Measurements from ENCODE around the gene MBOAT2. TPM values are rescaled to one million over a fixed set of nuclear protein-coding genes. Genes with fewer than 3 reads are reported as not detected.

MBOAT2 gene
- total and polyA plus RNA-seq, 7 donors: 8.4 to 43.5 (median 15.3) TPM

GRCh38 chr2:8876628-8877027 is 126.9 kb downstream of the MBOAT2 start:
- peaks cover 0 to 8% (median 3%) of the 10 kb centered on the region in 4 donors for H3K36me3 ChIP-seq
- H3K27me3 ChIP-seq: no peaks in the 10 kb centered on the region
- H3K4me1 ChIP-seq: no peaks in the 10 kb centered on the region
- no peak for TF ChIP-seq CTCF (IDR thresholded peaks at IDR 0.05)
- no peak for TF ChIP-seq POLR2AphosphoS5 (IDR thresholded peaks at IDR 0.05)
- TF ChIP-seq EP300 (IDR thresholded peaks at IDR 0.05): no peak
- TF ChIP-seq POLR2A (IDR thresholded peaks at IDR 0.05): no peak
- no peak overlapping the region for H3K27ac ChIP-seq
- H3K9me3 ChIP-seq: no peaks in the 10 kb centered on the region
- DNase-seq: no peak
- intact Hi-C loops (cut with DNase I): loop anchor here (10.0 kb wide), 1 partner anchor 458 kb away; no protein-coding TSS in a partner anchor
- no peak overlapping the region for H3K4me3 ChIP-seq

GRCh38 chr2:8872821-8873432 is 130.6 kb downstream of the MBOAT2 start:
- intact Hi-C loops (cut with DNase I): loop anchor here (10.0 kb wide), 1 partner anchor 462 kb away; no protein-coding TSS in a partner anchor
- DNase-seq: no peak

GRCh38 chr2:8870441-8870840 is 133.0 kb downstream of the MBOAT2 start:
- no peaks in the 10 kb centered on the region for H3K27me3 ChIP-seq
- intact Hi-C loops (cut with DNase I): loop anchor here (10.0 kb wide), 1 partner anchor 464 kb away; no protein-coding TSS in a partner anchor
- no peak overlapping the region for H3K27ac ChIP-seq
- H3K4me3 ChIP-seq: no peak overlapping the region
- H3K4me1 ChIP-seq: no peaks in the 10 kb centered on the region
- DNase-seq: no peak
- H3K9me3 ChIP-seq: no peaks in the 10 kb centered on the region
- 82 to 87% methylated on average over 2 of the region's 2 CpGs for WGBS, 2 donors
- no peak for TF ChIP-seq POLR2AphosphoS5 (IDR thresholded peaks at IDR 0.05)
- TF ChIP-seq POLR2A (IDR thresholded peaks at IDR 0.05): no peak
- no peak for TF ChIP-seq EP300 (IDR thresholded peaks at IDR 0.05)
- TF ChIP-seq CTCF (IDR thresholded peaks at IDR 0.05): no peak
- no peaks in the 10 kb centered on the region for H3K36me3 ChIP-seq

More at GRCh38 chr2:8872821-8873432, 130.6 kb downstream of the MBOAT2 start:
- H3K27ac ChIP-seq: no peak overlapping the region
- 47 to 55% methylated on average over 11 of the region's 11 CpGs for WGBS, 2 donors
- no peaks in the 10 kb centered on the region for H3K9me3 ChIP-seq
- TF ChIP-seq POLR2AphosphoS5 (IDR thresholded peaks at IDR 0.05) (no peak), EP300 (IDR thresholded peaks at IDR 0.05) (no peak), CTCF (IDR thresholded peaks at IDR 0.05) (peak in 3 of 4 experiments; percentile 18 to 53 (median 43)), POLR2A (IDR thresholded peaks at IDR 0.05) (no peak)
- no peaks in the 10 kb centered on the region for H3K27me3 ChIP-seq
- no peak overlapping the region for H3K4me3 ChIP-seq
- H3K4me1 ChIP-seq: no peaks in the 10 kb centered on the region
- H3K36me3 ChIP-seq: peaks cover 0 to 8% (median 0%) of the 10 kb centered on the region in 4 donors

GRCh38 chr2:8867363-8867762 is 136.1 kb downstream of the MBOAT2 start:
- Histone ChIP-seq H3K27me3 (no peaks in the 10 kb centered on the region), H3K36me3 (no peaks in the 10 kb centered on the region), H3K4me3 (no peak overlapping the region), H3K4me1 (no peaks in the 10 kb centered on the region), H3K9me3 (no peaks in the 10 kb centered on the region), H3K27ac (no peak overlapping the region)
- 88% methylated on average over 3 of the region's 3 CpGs for WGBS, 2 donors
- no peak for TF ChIP-seq POLR2A (IDR thresholded peaks at IDR 0.05)
- no peak for TF ChIP-seq POLR2AphosphoS5 (IDR thresholded peaks at IDR 0.05)
- TF ChIP-seq CTCF (IDR thresholded peaks at IDR 0.05): no peak
- TF ChIP-seq EP300 (IDR thresholded peaks at IDR 0.05): no peak
- intact Hi-C loops (cut with DNase I): no loop called here
- no peak for DNase-seq
